Lower leg skin (tissue), 3 donors: ENCODE results near the gene KCND2.

Experiments used
- CTCF ChIP-seq, 3 donors: fragments of 450-650 bp; IDR thresholded peaks; one replicate each; pipeline ENCODE4 v1.5.1; 2016; ENCODE audit warnings: antibody characterized with exemption in 3 of 3, mild to moderate bottlenecking in 3 of 3, moderate library complexity in 2 of 3
- POLR2A ChIP-seq, 2 donors: fragments of 450-650 bp; IDR thresholded peaks; one replicate each; pipeline ENCODE4 v1.6.1; 2016 to 2017; ENCODE audit warnings: antibody characterized with exemption in 2 of 2, mild to moderate bottlenecking in 1 of 2, moderate library complexity in 1 of 2

DNA sequence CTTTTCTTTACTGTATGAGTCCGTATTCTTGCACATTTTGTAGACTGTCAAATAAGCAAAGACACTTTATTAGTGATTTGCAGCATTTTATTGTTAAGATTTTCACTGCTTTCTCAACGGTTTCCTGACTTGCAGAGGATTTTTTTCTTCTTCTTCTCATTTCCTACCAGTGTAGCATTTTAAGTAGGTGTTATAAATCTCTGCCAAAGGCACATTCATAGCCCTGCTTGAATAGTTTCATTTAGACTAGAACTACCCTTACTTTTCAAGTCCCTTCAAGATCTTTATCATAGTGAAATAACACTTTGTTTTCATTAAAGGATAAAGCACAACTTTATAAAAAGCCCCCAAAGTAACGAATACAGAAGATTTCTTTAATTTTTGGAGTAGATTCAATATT lies 313.6 kb downstream of the KCND2 start:
- TF ChIP-seq POLR2A (IDR thresholded peaks at IDR 0.05) (no peak), CTCF (IDR thresholded peaks at IDR 0.05) (no peak)
